Neural progenitor cell (in vitro differentiated cells): ENCODE measurements around the gene SIGLEC9.

Source experiments
- EZH2 ChIP-seq: fragments of 200-600 bp; sonication (generic); IDR thresholded peaks from 2 replicates; pipeline ENCODE4 v1.6.1; 2017; ENCODE audit warnings: antibody characterized with exemption, mild to moderate bottlenecking, moderate library complexity
- EZH2phosphoT487 ChIP-seq: fragments of 200-600 bp; sonication (generic); IDR thresholded peaks from 2 replicates; pipeline ENCODE4 v1.6.1; 2017; ENCODE audit warnings: antibody characterized with exemption
- TF ChIP-seq, protein P1 (sequence below): fragments of 200-600 bp; sonication (generic); IDR thresholded peaks from 2 replicates; pipeline ENCODE4 v1.5.1; 2017; ENCODE audit warnings: antibody characterized with exemption, mild to moderate bottlenecking

GRCh38 chr19:51146751-51147150 is 22.0 kb downstream of the SIGLEC9 start:
- TF ChIP-seq EZH2 (no peak), EZH2phosphoT487 (no peak)
- TF ChIP-seq, protein P1, sequence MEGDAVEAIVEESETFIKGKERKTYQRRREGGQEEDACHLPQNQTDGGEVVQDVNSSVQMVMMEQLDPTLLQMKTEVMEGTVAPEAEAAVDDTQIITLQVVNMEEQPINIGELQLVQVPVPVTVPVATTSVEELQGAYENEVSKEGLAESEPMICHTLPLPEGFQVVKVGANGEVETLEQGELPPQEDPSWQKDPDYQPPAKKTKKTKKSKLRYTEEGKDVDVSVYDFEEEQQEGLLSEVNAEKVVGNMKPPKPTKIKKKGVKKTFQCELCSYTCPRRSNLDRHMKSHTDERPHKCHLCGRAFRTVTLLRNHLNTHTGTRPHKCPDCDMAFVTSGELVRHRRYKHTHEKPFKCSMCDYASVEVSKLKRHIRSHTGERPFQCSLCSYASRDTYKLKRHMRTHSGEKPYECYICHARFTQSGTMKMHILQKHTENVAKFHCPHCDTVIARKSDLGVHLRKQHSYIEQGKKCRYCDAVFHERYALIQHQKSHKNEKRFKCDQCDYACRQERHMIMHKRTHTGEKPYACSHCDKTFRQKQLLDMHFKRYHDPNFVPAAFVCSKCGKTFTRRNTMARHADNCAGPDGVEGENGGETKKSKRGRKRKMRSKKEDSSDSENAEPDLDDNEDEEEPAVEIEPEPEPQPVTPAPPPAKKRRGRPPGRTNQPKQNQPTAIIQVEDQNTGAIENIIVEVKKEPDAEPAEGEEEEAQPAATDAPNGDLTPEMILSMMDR = no peak
